Measurements from ENCODE around the gene CR1. TPM values are rescaled to one million over a fixed set of nuclear protein-coding genes. Genes with fewer than 3 reads are reported as not detected.

Gene CR1
- total RNA-seq: not detected in 2 replicates

GRCh38 chr1:207495801-207496792 lies at the start of gene CR1:
Gene CR1 (plus strand): TSS chr1:207496157. CDS start chr1:207496268, 111 bp downstream.

GRCh38 chr1:207454046-207454964 lies 41.7 kb upstream of the CR1 start, which contains the start of gene CR2:
Gene CR2 (plus strand): TSS chr1:207454328. CDS start chr1:207454419, 91 bp downstream.

GRCh38 chr1:207644852-207645634 lies 149.1 kb downstream of the CR1 start, which contains the start of gene CR1L:
Gene CR1L (plus strand): TSS chr1:207645133. CDS start chr1:207645234, 101 bp downstream.

Other genes with a start within 250 kb of the CR1 start
- 23.3 and 30.3 TPM in 2 replicates for gene CD55, start 174.5 kb upstream of the CR1 start, total RNA-seq
- gene CR2, start 41.8 kb upstream of the CR1 start, total RNA-seq: not detected in 2 replicates
- gene CR1L, start 149.0 kb downstream of the CR1 start, total RNA-seq: 0.07 TPM in 1 of 2 replicates, not detected in the other